Fibroblast of lung (primary cell): ENCODE measurements around the gene CFH. TPM values are rescaled to one million over a fixed set of nuclear protein-coding genes. Genes with fewer than 3 reads are reported as not detected.
"Not testable (repeated sequence)": the region's sequence is repeated elsewhere in the genome, so short reads cannot be mapped to it uniquely, and the experiment has no call there.

Experiments used
- DNase-seq, 2 donors: peaks; one replicate each; pipeline versions ENCODE4 v3.0.0 to v3.0.0-alpha.2; 2010; ENCODE audit warnings: low read depth in 2 of 2
- H2AFZ ChIP-seq: 2 replicates; pipeline ENCODE4 v1.5.1; 2012; ENCODE audit warnings: low read length, control low read depth, inconsistent platforms
- H3K27ac ChIP-seq: 2 replicates; pipeline ENCODE4 v1.5.1; 2011; ENCODE audit warnings: low read length, control low read depth; ENCODE audit not compliant: insufficient read depth
- H3K27me3 ChIP-seq: 2 replicates; pipeline ENCODE4 v1.5.1; 2011; ENCODE audit warnings: mild to moderate bottlenecking, low read length; ENCODE audit not compliant: control insufficient read depth, insufficient read depth
- H3K36me3 ChIP-seq: 2 replicates; pipeline ENCODE4 v1.5.1; 2011; ENCODE audit warnings: low read length; ENCODE audit not compliant: control insufficient read depth, insufficient read depth
- H3K4me1 ChIP-seq: 2 replicates; pipeline ENCODE4 v1.5.1; 2011; ENCODE audit warnings: low read length; ENCODE audit not compliant: control insufficient read depth, insufficient read depth; ENCODE audit errors: extremely low read depth
- H3K4me2 ChIP-seq: 2 replicates; pipeline ENCODE4 v1.5.1; 2011; ENCODE audit warnings: low read length, control low read depth; ENCODE audit not compliant: insufficient read depth; ENCODE audit errors: extremely low read depth
- H3K4me3 ChIP-seq, 4 experiments: fragments of 200-600 bp in 1 of 4; sonication (generic) in 1 of 4; replicated peaks in 1 of 4; 2 replicates each; pipeline ENCODE4 v1.5.1; 2011 to 2016; ENCODE audit warnings: low read length in 4 of 4, low read depth in 3 of 4, mild to moderate bottlenecking in 3 of 4, control low read depth in 2 of 4, inconsistent platforms in 1 of 4, mixed read lengths in 1 of 4; ENCODE audit not compliant: insufficient read depth in 1 of 4; ENCODE audit errors: control extremely low read depth in 1 of 4
- H3K79me2 ChIP-seq: 2 replicates; pipeline ENCODE4 v1.5.1; 2012; ENCODE audit warnings: mild to moderate bottlenecking, low read length, inconsistent platforms; ENCODE audit not compliant: control insufficient read depth, insufficient read depth
- H3K9ac ChIP-seq: 2 replicates; pipeline ENCODE4 v1.5.1; 2011; ENCODE audit warnings: mild to moderate bottlenecking, low read length, control low read depth; ENCODE audit not compliant: insufficient read depth
- H3K9me3 ChIP-seq: 2 replicates; pipeline ENCODE4 v1.5.1; 2012; ENCODE audit warnings: low read depth, low read length; ENCODE audit not compliant: control insufficient read depth, insufficient read depth
- H4K20me1 ChIP-seq: 2 replicates; pipeline ENCODE4 v1.5.1; 2011; ENCODE audit warnings: low read length; ENCODE audit not compliant: control insufficient read depth, insufficient read depth; ENCODE audit errors: extremely low read depth
- EZH2 ChIP-seq: IDR thresholded peaks from 2 replicates; pipeline ENCODE4 v1.5.1; 2012; ENCODE audit warnings: low read length, control low read depth, mild to moderate bottlenecking; ENCODE audit errors: missing control alignments
- polyA plus RNA-seq, 2 donors: library from polyadenylated mRNA; depleted of rRNA in 1 of 2; stranded (reverse) in 1 of 2; unstranded in 1 of 2; fragments of >200 nt; gene quantifications; 2 replicates each; pipeline ENCODE4 v1.2.1, GENCODE V29; 2011 to 2012; ENCODE audit warnings: missing spikeins in 1 of 2
- total RNA-seq: library from RNA; depleted of rRNA; stranded (reverse); fragments of >200 nt; gene quantifications from 2 replicates; pipeline ENCODE4 v1.2.1, GENCODE V29; 2014
- TF ChIP-seq, protein P1 (sequence below), 2 donors: IDR thresholded peaks in 1 of 2; conservative IDR thresholded peaks in 1 of 2; 1 replicate in 1 of 2; 2 replicates in 1 of 2; pipeline ENCODE4 v1.5.1; 2011 to 2012; ENCODE audit warnings: low read length in 2 of 2, control low read depth in 1 of 2, inconsistent platforms in 1 of 2, low read depth in 1 of 2, mild to moderate bottlenecking in 1 of 2

Gene CFH
- total and polyA plus RNA-seq, 2 donors (not counting 1 experiment from before 2014, with no cell fraction given): 83.0 to 237 TPM

DNA sequence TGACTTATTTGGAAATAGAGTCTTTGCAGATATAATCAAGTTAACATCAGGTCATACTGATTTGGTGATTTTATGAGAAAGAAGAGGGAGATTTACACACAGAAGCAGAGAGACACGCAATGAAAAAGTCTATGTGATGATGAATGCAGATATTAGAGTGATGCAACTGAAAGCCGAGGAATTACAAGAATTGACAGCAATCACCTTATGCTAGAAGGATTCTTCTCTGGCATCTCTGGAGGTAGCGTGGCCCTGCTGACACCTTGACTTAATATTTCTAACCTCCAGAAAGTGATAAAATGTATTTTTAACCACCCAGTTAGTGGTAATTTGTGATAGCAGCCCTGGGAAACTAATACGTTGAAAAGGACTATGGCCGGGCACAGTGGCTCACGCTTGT, 14.2 kb upstream of the CFH start:
- DNase-seq: no peak
- no peak overlapping the region for H3K27ac ChIP-seq
- no peaks in the 10 kb centered on the region for H3K36me3 ChIP-seq
- H3K9ac ChIP-seq: no peak overlapping the region
- no peaks in the 10 kb centered on the region for H3K4me1 ChIP-seq
- no peaks in the 10 kb centered on the region for H3K27me3 ChIP-seq
- no peak for TF ChIP-seq EZH2
- TF ChIP-seq, protein P1, sequence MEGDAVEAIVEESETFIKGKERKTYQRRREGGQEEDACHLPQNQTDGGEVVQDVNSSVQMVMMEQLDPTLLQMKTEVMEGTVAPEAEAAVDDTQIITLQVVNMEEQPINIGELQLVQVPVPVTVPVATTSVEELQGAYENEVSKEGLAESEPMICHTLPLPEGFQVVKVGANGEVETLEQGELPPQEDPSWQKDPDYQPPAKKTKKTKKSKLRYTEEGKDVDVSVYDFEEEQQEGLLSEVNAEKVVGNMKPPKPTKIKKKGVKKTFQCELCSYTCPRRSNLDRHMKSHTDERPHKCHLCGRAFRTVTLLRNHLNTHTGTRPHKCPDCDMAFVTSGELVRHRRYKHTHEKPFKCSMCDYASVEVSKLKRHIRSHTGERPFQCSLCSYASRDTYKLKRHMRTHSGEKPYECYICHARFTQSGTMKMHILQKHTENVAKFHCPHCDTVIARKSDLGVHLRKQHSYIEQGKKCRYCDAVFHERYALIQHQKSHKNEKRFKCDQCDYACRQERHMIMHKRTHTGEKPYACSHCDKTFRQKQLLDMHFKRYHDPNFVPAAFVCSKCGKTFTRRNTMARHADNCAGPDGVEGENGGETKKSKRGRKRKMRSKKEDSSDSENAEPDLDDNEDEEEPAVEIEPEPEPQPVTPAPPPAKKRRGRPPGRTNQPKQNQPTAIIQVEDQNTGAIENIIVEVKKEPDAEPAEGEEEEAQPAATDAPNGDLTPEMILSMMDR (conservative IDR thresholded peaks at IDR 0.05 in 1 of 2, IDR thresholded peaks at IDR 0.05 in 1 of 2; ENCODE audit: low read depth in 1 of 2, low read length in 2 of 2): no peak
- H2AFZ ChIP-seq: no peak overlapping the region
- H3K4me2 ChIP-seq: no peak overlapping the region
- H3K4me3 ChIP-seq: no peak overlapping the region
- H3K9me3 ChIP-seq: no peaks in the 10 kb centered on the region
- H3K79me2 ChIP-seq: no peaks in the 10 kb centered on the region
- H4K20me1 ChIP-seq: no peaks in the 10 kb centered on the region

DNA sequence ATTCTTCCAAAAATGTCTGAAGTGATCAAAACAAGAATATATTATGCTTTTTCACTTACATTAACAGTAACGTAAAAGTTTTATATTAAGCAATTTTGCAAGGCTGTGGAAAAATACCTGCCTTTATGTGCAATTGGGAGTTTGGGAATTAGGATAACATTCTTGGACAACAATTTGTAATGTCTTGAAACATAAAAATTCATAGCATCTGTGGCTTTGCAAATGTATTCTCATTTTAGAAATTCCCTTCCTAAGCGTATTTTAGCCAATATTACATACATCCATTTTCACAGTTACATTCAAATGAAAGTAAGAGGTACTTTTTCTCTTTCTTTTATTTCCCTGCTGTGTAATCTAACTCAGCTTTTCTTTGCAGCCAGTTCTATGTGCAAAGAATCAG, 13.4 kb upstream of the CFH start:
- H3K4me2 ChIP-seq: no peak overlapping the region
- no peak for TF ChIP-seq EZH2
- TF ChIP-seq, protein P1 (conservative IDR thresholded peaks at IDR 0.05 in 1 of 2, IDR thresholded peaks at IDR 0.05 in 1 of 2; ENCODE audit: low read depth in 1 of 2, low read length in 2 of 2): no peak
- H4K20me1 ChIP-seq: no peaks in the 10 kb centered on the region
- no peaks in the 10 kb centered on the region for H3K4me1 ChIP-seq
- no peaks in the 10 kb centered on the region for H3K36me3 ChIP-seq
- H2AFZ ChIP-seq: no peak overlapping the region
- H3K9ac ChIP-seq: no peak overlapping the region
- DNase-seq: no peak
- H3K27me3 ChIP-seq: no peaks in the 10 kb centered on the region
- no peak overlapping the region for H3K27ac ChIP-seq
- H3K79me2 ChIP-seq: no peaks in the 10 kb centered on the region
- H3K4me3 ChIP-seq: no peak overlapping the region
- H3K9me3 ChIP-seq: no peaks in the 10 kb centered on the region

DNA sequence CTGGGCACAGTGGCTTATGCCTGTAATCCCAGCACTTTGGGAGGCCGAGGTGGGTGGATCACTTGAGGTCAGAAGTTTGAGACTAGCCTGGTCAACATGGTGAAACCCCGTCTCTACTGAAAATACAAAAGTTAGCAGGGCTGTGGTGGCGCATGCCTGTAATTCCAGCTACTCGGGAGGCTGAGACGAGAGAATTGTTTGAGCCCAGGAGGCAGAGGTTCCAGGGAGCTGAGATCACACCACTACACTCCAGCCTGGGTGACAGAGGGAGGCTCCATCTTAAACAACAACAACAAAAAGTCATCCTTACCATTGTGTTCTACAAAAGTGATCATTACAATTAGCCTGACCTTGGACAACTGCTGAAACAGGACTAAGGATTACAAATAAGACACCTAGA, 12.6 kb upstream of the CFH start:
- H3K27me3 ChIP-seq, H3K9me3 ChIP-seq: not testable (repeated sequence)

More for the DNA sequence above, 12.6 kb upstream of the CFH start:
- not testable (repeated sequence) for H4K20me1 ChIP-seq, DNase-seq, H3K4me3 ChIP-seq, H3K79me2 ChIP-seq, H3K4me2 ChIP-seq, H3K4me1 ChIP-seq, H2AFZ ChIP-seq, H3K27ac ChIP-seq, H3K9ac ChIP-seq, H3K36me3 ChIP-seq
